8988T (cell line): ENCODE measurements around the gene PHC2.

Experiments used
- DNase-seq: peaks from one replicate; pipeline ENCODE4 v3.0.0; 2011

PHC2 gene

GRCh38 chr1:33414879-33415278 is 16.0 kb downstream of the PHC2 start:
- no peak for DNase-seq

GRCh38 chr1:33410091-33410701 is 20.7 kb downstream of the PHC2 start:
- DNase-seq, result no peak

DNA sequence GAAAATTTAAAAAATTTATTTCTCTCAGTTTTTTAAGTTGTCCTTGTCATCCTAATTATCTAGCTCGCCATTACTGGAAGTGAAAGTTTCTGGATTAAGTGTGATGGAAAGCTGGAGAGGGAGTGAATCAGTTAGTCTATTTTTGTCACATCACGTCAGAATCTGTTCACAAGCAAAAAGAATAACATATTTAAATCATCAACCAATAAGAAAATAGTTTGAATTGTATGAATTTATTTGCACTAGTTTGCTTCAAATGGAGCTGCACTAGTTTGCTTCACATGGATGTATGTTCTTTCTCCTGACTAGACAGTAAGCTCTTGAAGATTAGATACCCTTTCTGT is 22.8 kb downstream of the PHC2 start:
- no peak for DNase-seq

DNA sequence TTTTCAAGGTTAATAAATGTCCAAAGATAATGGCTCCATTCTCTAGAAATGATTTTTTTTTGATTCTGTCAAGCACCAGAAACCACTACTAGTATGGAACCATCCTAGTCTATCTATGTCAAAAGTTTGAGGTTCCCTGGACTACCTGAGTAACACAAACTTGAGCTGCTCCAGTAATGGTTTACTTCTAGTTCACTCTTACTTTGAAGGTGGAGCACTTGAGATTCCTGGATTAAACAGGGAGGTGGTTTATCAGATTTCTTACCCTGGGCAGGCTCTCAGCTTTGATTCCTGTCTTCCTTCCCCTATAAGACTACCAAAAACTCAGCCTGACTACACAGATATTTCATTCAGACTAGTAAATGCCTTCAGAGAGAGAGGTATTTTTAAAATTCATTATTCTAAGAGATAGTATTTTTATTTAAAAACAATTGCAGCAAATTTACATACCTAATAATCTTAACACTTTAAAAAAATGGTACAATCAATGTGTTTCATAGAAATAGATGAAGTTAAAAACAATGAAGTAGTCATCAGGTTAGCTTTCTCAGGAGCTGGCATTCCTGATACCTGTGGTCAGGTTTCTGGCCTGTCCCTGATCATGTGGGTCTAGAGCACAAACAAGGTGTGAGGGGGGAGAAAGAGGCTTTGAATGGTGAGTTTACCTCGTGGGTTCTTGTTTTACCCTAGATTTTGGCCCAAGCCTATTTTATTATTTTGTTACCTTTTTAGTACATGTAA is 23.4 kb downstream of the PHC2 start:
- no peak for DNase-seq

GRCh38 chr1:33402206-33402605 is 28.7 kb downstream of the PHC2 start:
- DNase-seq, result no peak

- no peak for DNase-seq
Observed at GRCh38 chr1:33401471-33401870, 29.4 kb downstream of the PHC2 start.

GRCh38 chr1:33400153-33400911 is 30.6 kb downstream of the PHC2 start:
- DNase-seq, result no peak

GRCh38 chr1:33399375-33399774 is 31.5 kb downstream of the PHC2 start:
- no peak for DNase-seq

GRCh38 chr1:33397994-33398393 is 32.9 kb downstream of the PHC2 start:
- no peak for DNase-seq

DNA sequence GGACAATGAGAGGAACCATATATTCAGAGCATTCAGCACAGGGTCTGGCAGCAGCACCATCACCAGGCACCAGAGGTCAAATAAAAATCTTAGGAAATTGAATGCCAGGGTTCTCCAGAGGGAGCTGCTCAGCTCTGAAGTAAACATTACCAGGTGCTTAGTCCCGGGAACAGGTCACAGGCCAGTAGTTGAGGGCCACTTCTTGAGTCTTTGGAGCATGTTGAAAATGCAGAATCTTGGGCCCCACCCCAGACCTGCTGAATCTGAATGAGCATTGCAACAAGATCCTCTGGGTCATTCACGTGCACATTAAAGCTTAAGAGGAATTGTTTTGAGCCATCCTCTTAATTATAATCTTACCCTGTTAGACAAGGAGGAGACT is 33.8 kb downstream of the PHC2 start:
- DNase-seq, result no peak

DNA sequence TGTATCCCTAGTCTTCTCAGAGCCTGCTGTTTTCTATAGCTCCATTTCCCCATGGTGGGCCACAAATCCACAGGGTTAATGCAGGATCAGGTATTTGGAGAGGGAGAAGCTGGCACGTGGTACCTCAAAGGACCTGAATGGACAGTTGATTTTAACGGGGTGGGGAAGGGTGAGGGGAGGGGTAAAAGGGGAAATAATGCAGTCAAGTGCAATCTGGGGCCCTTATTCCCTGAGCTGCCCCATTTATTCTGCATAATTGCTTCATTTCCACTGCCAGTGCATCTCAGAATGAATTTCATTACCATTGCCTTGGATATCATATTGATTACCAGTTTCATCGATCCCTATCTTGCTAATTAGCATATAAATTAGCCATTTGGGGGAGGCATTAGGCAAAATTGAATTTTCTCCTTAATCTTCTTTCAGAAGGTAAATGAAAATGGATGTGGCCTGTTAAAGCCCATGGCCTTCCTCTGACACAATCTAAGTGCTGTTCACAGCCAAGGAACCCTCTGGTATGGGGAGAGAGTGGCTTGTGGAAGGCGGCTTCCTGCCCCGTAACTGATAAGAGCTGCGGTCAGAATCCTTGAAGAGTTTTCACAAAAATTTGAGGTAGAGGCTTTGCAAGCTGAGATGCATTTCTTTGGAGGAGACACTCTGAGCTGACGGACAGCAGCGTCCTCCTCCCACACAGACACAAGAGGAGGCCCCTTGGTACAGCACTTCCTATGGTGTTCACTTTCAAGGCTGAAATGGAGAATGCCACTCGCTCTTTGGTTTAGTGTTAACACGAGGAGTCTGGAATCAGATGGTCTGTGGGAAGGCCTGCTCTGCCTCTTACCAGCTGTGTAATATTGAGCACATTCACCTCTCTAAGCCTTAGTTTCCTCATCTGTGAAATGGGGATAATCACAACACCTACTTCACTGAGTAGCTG is 34.4 kb downstream of the PHC2 start:
- DNase-seq, result no peak

- no peak for DNase-seq
Observed at GRCh38 chr1:33394770-33395169, 36.1 kb downstream of the PHC2 start.

- DNase-seq, result no peak
Observed at GRCh38 chr1:33393991-33394390, 36.9 kb downstream of the PHC2 start.

- no peak for DNase-seq
Observed at GRCh38 chr1:33393524-33393923, 37.4 kb downstream of the PHC2 start.

GRCh38 chr1:33392639-33393038 is 38.3 kb downstream of the PHC2 start:
- no peak for DNase-seq

DNA sequence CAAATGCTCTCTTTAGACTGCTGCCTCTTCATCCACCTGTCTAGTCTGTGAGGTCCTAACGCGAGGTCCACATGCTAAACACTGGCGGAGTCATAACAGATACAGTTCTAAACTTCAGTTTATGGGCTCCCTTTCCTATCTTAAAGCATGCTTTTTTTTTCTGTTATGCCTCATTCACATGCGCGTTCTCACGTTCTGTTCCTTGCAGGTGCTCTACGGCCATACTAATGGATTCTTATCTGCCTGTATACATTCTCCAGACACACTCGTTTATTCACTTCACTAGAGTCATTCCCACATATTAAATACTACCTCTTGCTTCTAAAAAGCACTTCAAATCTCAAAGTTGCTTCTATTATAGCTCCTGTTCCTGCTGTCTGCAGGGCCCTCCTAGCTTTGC is 38.7 kb downstream of the PHC2 start:
- no peak for DNase-seq

DNA sequence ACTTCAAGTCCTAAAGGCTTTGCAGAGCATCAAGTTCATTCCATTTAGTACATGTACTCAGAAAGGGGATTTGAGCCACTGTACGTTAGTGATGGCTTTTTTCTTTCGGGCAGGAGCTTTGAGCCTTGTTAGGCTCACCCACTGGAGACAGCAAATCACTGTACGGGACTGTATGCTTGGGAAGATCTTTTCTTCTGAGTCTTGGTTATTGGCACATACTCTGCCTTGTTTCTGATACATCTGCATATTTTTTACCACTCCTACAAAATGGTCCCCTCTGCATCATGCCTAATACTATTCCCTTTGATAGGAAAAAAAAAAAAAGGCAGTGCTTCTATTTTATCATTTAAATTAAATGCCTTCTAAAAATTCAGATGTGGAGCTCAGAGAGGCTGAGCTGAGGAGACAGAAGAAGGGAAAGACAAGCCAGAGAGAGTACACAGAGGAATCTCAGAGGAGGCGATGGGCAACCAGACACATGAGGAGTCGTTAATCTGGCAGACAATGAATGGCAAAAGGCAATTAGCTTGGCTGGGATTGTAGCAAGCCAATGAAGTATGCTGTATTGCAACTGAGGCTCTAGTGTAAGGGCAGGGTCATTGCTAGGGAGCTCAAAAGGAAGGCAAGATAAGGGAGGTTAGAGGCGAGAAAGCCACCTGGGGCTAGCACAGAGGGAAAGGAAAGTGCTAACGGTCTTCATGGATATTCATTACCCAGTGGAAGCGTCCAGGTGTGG is 39.4 kb downstream of the PHC2 start:
- no peak for DNase-seq

- DNase-seq, result no peak
Observed at GRCh38 chr1:33390542-33390941, 40.4 kb downstream of the PHC2 start.

- no peak for DNase-seq
Observed at GRCh38 chr1:33388805-33389771, 41.8 kb downstream of the PHC2 start.

DNA sequence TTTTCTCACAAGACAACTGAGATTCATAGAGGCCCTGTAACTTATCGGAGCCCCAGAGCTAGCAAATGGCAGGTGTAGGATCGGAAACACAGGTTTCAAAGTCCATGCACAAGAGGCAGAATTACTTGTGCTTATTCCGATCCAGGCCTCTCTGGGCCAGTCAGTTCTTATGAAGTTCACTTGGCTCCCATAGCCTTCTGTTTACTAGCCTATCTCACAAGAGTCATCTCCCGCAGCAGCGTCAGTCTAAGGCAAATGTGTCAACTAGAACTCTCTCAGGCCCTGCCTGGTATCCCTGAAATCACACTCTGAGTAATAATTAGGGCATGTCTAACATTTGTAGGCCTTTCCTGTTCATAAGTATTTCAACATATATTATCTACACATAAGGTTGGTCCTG is 43.3 kb downstream of the PHC2 start:
- DNase-seq, result no peak

DNA sequence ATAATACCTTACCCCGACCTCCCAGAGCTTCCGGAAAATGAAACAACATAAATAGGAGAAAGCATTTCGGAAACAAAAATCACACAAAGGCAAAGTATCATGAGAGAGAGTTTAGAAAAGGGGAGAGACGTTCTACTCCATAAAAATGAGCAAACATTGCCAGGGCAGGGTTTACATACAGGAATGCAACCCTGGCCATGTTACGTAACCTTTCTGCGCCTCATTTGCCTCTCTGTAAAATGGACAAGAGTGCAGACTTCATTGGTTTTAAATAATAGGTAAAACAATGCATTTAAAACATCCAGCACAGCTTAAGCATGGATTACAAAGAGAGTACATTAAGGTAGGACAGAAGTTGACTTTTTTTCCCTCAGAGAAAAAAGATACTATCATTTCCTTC is 45.6 kb downstream of the PHC2 start:
- no peak for DNase-seq
